LNCaP clone FGC (cell line): ENCODE results near the gene DCAF8.

Experiments used
- DNase-seq: peaks from one replicate; pipeline ENCODE4 v3.0.0-alpha.2; 2011; ENCODE audit warnings: low read depth
- H3K4me3 ChIP-seq: 2 replicates; pipeline ENCODE4 v1.5.1; 2011; ENCODE audit warnings: mild to moderate bottlenecking, low read depth, low read length, control low read depth
- CTCF ChIP-seq: IDR thresholded peaks from 2 replicates; pipeline ENCODE4 v1.5.1; 2012; ENCODE audit warnings: mild to moderate bottlenecking; ENCODE audit not compliant: control insufficient read depth, insufficient read depth; ENCODE audit errors: extremely low read depth

DCAF8 gene

GRCh38 chr1:160227561-160227960, 34.8 kb downstream of the DCAF8 start:
- H3K4me3 ChIP-seq, result no peak overlapping the region
- no peak for TF ChIP-seq CTCF
- DNase-seq, result no peak

GRCh38 chr1:160227034-160227433, 35.3 kb downstream of the DCAF8 start:
- no peak for TF ChIP-seq CTCF
- no peak overlapping the region for H3K4me3 ChIP-seq
- DNase-seq, result no peak

- H3K4me3 ChIP-seq, result no peak overlapping the region
- DNase-seq, result no peak
- no peak for TF ChIP-seq CTCF
These were observed 35.7 kb downstream of the DCAF8 start for GRCh38 chr1:160226623-160227022.

- TF ChIP-seq CTCF, result no peak
These were observed 37.0 kb downstream of the DCAF8 start for GRCh38 chr1:160225345-160225744.

GRCh38 chr1:160224606-160225005, 37.7 kb downstream of the DCAF8 start:
- H3K4me3 ChIP-seq, result no peak overlapping the region
- no peak for TF ChIP-seq CTCF
- DNase-seq, result no peak

More at GRCh38 chr1:160225345-160225744, 37.0 kb downstream of the DCAF8 start:
- no peak for DNase-seq
- no peak overlapping the region for H3K4me3 ChIP-seq

GRCh38 chr1:160222546-160222945, 39.8 kb downstream of the DCAF8 start:
- DNase-seq, result no peak
- no peak overlapping the region for H3K4me3 ChIP-seq
- no peak for TF ChIP-seq CTCF

- TF ChIP-seq CTCF, result no peak
- DNase-seq, result no peak
- no peak overlapping the region for H3K4me3 ChIP-seq
These were observed 41.3 kb downstream of the DCAF8 start for GRCh38 chr1:160221089-160221488.
